Breast epithelium (tissue), 3 donors: ENCODE data around the gene PTBP1.

Experiments
- POLR2A ChIP-seq: fragments of 450-650 bp; IDR thresholded peaks from one replicate; pipeline ENCODE4 v1.6.1; 2016; ENCODE audit warnings: antibody characterized with exemption, mild to moderate bottlenecking, moderate library complexity
- TF ChIP-seq, protein P1 (sequence below), 3 donors: fragments of 450-650 bp; IDR thresholded peaks; one replicate each; pipeline ENCODE4 v1.5.1; 2016 to 2017; ENCODE audit warnings: antibody characterized with exemption in 3 of 3, mild to moderate bottlenecking in 3 of 3, moderate library complexity in 3 of 3

DNA sequence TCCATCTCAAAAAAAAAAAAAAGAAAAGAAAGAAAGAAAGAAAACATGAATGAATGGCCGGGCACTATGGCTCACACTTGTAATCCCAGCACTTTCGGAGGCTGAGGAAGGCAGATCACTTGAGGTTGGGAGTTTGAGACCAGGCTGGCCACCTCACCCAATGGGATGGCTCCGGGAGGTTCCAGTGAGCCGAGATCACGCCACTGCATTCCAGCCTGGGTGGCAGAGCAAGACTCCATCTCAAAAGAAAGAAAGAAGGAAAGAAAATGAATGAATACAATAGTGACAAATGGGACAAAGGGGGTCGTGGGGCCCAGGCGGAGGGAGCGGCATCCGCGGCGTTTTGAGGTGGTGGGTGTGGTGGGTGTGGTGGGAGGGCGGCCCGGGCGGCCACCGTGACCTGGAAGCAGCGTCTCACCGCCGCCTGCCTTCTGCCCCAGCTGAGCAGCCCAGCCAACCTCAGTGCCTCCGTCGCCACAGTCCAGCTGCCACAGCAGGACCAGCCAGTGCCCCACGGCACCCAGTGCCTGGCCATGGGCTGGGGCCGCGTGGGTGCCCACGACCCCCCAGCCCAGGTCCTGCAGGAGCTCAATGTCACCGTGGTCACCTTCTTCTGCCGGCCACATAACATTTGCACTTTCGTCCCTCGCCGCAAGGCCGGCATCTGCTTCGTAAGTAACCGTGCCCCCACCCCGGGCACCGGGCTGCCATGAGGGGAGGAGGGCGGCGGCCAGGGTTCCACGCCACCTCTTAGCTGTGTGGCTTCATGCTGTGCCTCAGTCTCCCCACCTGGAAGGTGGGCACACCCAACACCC lies 48.7 kb downstream of the PTBP1 start:
- TF ChIP-seq, protein P1, sequence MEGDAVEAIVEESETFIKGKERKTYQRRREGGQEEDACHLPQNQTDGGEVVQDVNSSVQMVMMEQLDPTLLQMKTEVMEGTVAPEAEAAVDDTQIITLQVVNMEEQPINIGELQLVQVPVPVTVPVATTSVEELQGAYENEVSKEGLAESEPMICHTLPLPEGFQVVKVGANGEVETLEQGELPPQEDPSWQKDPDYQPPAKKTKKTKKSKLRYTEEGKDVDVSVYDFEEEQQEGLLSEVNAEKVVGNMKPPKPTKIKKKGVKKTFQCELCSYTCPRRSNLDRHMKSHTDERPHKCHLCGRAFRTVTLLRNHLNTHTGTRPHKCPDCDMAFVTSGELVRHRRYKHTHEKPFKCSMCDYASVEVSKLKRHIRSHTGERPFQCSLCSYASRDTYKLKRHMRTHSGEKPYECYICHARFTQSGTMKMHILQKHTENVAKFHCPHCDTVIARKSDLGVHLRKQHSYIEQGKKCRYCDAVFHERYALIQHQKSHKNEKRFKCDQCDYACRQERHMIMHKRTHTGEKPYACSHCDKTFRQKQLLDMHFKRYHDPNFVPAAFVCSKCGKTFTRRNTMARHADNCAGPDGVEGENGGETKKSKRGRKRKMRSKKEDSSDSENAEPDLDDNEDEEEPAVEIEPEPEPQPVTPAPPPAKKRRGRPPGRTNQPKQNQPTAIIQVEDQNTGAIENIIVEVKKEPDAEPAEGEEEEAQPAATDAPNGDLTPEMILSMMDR (IDR thresholded peaks at IDR 0.05): no peak
- TF ChIP-seq POLR2A: no peak
